ENCODE data around the gene SIPA1L3.
"Not testable (repeated sequence)": the region's sequence is repeated elsewhere in the genome, so short reads cannot be mapped to it uniquely, and the experiment has no call there.

SIPA1L3 gene

GRCh38 chr19:38070573-38070972 is 163.6 kb downstream of the SIPA1L3 start:
- peak; percentile 39 for DNase-seq (ENCODE audit: low read depth)

GRCh38 chr19:38071054-38071453 is 164.0 kb downstream of the SIPA1L3 start:
- DNase-seq (ENCODE audit: low read depth), result not testable (repeated sequence)

GRCh38 chr19:38071647-38072046 is 164.6 kb downstream of the SIPA1L3 start:
- DNase-seq (ENCODE audit: low read depth), result no peak

GRCh38 chr19:38072776-38073750 is 166.1 kb downstream of the SIPA1L3 start:
- no peak for DNase-seq (ENCODE audit: low read depth)

GRCh38 chr19:38073841-38074685 is 167.1 kb downstream of the SIPA1L3 start:
- no peak for DNase-seq (ENCODE audit: low read depth)

- DNase-seq (ENCODE audit: low read depth), result no peak
Observed at GRCh38 chr19:38076337-38076736, 169.3 kb downstream of the SIPA1L3 start.

GRCh38 chr19:38078302-38078930 is 171.4 kb downstream of the SIPA1L3 start:
- no peak for DNase-seq (ENCODE audit: low read depth)

GRCh38 chr19:38079926-38080380 is 172.9 kb downstream of the SIPA1L3 start:
- DNase-seq (ENCODE audit: low read depth), result peak; percentile 58

- no peak for DNase-seq (ENCODE audit: low read depth)
Observed at GRCh38 chr19:38081547-38082255, 174.7 kb downstream of the SIPA1L3 start.

- no peak for DNase-seq (ENCODE audit: low read depth)
Observed at GRCh38 chr19:38082256-38083118, 175.5 kb downstream of the SIPA1L3 start.

GRCh38 chr19:38084196-38084595 is 177.2 kb downstream of the SIPA1L3 start:
- DNase-seq (ENCODE audit: low read depth), result no peak

GRCh38 chr19:38089440-38089839 is 182.4 kb downstream of the SIPA1L3 start:
- no peak for DNase-seq (ENCODE audit: low read depth)

- no peak for DNase-seq (ENCODE audit: low read depth)
Observed at GRCh38 chr19:38093154-38093553, 186.1 kb downstream of the SIPA1L3 start.

- DNase-seq (ENCODE audit: low read depth), result no peak
Observed at GRCh38 chr19:38093587-38093986, 186.6 kb downstream of the SIPA1L3 start.

- DNase-seq (ENCODE audit: low read depth), result peak; percentile 52
Observed at GRCh38 chr19:38095411-38096308, 188.7 kb downstream of the SIPA1L3 start.

- DNase-seq (ENCODE audit: low read depth), result no peak
Observed at GRCh38 chr19:38099966-38100365, 193.0 kb downstream of the SIPA1L3 start.

- no peak for DNase-seq (ENCODE audit: low read depth)
Observed at GRCh38 chr19:38100589-38100988, 193.6 kb downstream of the SIPA1L3 start.

GRCh38 chr19:38101723-38102122 is 194.7 kb downstream of the SIPA1L3 start:
- DNase-seq (ENCODE audit: low read depth), result no peak

GRCh38 chr19:38105574-38105973 is 198.6 kb downstream of the SIPA1L3 start:
- no peak for DNase-seq (ENCODE audit: low read depth)

Data from fibroblast of gingiva (primary cell).